SU-DHL-6 (cell line): ENCODE results near the gene MUC6.

Experiments used
- EZH2phosphoT487 ChIP-seq: fragments of 200-600 bp; sonication (generic), shearing (Covaris generic); conservative IDR thresholded peaks from 2 replicates; pipeline ENCODE4 v1.6.1; 2018; ENCODE audit warnings: mild to moderate bottlenecking, antibody characterized with exemption, low read length, moderate library complexity, mixed read lengths
- TF ChIP-seq, protein P1 (sequence below): fragments of 200-600 bp; sonication (generic); IDR thresholded peaks from one replicate; pipeline ENCODE4 v1.5.1; 2017; ENCODE audit warnings: antibody characterized with exemption, mild to moderate bottlenecking, low read length, moderate library complexity; ENCODE audit not compliant: insufficient read depth, poor library complexity, severe bottlenecking

DNA sequence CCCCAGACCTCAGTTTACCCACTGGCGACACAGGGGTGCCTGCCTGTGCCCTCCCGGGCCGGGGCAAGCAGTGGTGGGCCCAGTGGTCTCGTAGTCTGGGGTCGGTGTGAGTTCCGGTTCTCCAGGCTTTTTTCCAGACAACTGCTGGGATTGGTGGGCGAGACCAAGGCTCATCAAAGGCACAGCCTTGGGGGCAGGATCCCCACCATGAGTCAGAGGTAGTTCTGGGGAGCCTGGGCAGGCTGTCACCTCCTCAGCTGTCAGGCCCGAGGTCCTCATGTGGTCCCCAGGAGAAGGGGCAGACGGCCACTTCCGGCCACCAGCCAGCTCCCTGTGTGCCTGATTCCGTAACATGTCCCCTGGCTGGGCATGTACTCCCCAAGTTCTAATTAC lies 37.3 kb upstream of the MUC6 start:
- TF ChIP-seq, protein P1, sequence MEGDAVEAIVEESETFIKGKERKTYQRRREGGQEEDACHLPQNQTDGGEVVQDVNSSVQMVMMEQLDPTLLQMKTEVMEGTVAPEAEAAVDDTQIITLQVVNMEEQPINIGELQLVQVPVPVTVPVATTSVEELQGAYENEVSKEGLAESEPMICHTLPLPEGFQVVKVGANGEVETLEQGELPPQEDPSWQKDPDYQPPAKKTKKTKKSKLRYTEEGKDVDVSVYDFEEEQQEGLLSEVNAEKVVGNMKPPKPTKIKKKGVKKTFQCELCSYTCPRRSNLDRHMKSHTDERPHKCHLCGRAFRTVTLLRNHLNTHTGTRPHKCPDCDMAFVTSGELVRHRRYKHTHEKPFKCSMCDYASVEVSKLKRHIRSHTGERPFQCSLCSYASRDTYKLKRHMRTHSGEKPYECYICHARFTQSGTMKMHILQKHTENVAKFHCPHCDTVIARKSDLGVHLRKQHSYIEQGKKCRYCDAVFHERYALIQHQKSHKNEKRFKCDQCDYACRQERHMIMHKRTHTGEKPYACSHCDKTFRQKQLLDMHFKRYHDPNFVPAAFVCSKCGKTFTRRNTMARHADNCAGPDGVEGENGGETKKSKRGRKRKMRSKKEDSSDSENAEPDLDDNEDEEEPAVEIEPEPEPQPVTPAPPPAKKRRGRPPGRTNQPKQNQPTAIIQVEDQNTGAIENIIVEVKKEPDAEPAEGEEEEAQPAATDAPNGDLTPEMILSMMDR, result no peak
- TF ChIP-seq EZH2phosphoT487, result no peak
